ENCODE results near the gene SUV39H2.
"Not testable (repeated sequence)": the region's sequence is repeated elsewhere in the genome, so short reads cannot be mapped to it uniquely, and the experiment has no call there.

GRCh38 chr10:14942950-14943338, 64.3 kb downstream of the SUV39H2 start:
- TF ChIP-seq CTCF, POLR2A (IDR thresholded peaks at IDR 0.05): not testable (repeated sequence)

Measured in body of pancreas (tissue), 4 donors.